ENCODE data around the gene UNC5C. TPM values are rescaled to one million over a fixed set of nuclear protein-coding genes. Genes with fewer than 3 reads are reported as not detected.

UNC5C gene
- total RNA-seq, 1 experiment from 2014 or later: 0.50 TPM

- in situ Hi-C loops (cut with HindIII; ENCODE audit: low pct_unique_long_range_greater_than_20kb, low sequenced_read_pairs): no loop called here
- DNase-seq (ENCODE audit: low read depth, low spot score): no peak
These were observed 108.9 kb downstream of the UNC5C start for GRCh38 chr4:95439896-95440295.

GRCh38 chr4:95439071-95439470, 109.7 kb downstream of the UNC5C start:
- DNase-seq (ENCODE audit: low read depth, low spot score): no peak
- in situ Hi-C loops (cut with HindIII; ENCODE audit: low pct_unique_long_range_greater_than_20kb, low sequenced_read_pairs): no loop called here

GRCh38 chr4:95432466-95432865, 116.3 kb downstream of the UNC5C start:
- in situ Hi-C loops (cut with HindIII; ENCODE audit: low pct_unique_long_range_greater_than_20kb, low sequenced_read_pairs): no loop called here
- DNase-seq (ENCODE audit: low read depth, low spot score): no peak

DNA sequence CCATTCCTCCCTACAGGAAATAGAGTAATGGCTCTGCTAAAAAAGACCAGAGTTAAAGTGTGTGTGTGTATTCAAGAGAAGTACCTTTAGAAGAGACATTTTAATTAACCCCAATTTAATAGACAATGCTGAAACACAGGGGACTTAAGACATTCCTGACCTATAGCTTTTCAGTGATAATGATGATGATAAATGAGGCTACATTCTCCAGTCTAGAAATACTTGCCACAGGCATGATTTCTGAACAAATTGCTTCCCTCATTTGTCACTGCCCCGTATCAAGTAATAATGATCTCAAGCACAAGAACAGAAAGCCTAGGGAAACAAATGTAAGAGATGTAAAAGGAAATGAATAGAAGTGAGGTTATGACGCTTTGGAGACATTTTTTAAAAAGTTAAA, 117.1 kb downstream of the UNC5C start:
- in situ Hi-C loops (cut with HindIII; ENCODE audit: low pct_unique_long_range_greater_than_20kb, low sequenced_read_pairs): no loop called here
- DNase-seq (ENCODE audit: low read depth, low spot score): no peak

DNA sequence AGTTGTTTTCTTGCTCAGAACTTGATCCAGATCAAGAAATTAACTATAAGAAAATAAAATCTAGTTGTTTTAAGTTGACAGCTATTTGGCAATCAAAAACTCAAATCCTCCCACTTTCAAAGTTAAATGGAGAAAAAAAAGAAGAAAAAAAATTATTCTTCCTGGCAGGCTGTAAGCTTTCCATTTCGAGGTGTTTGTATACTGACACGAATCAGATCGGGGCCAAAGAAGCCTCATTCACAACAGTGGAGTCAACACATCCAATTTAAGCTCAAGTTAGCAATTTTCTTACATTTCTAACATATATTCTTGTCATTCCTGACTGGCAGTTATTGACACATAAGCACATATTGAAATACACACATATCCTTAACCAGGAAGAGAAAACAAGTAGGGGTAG, 119.4 kb downstream of the UNC5C start:
- in situ Hi-C loops (cut with HindIII; ENCODE audit: low pct_unique_long_range_greater_than_20kb, low sequenced_read_pairs): no loop called here
- no peak for DNase-seq (ENCODE audit: low read depth, low spot score)

GRCh38 chr4:95428291-95429070, 120.3 kb downstream of the UNC5C start:
- peak; percentile 86 for DNase-seq (ENCODE audit: low read depth, low spot score)
- in situ Hi-C loops (cut with HindIII; ENCODE audit: low pct_unique_long_range_greater_than_20kb, low sequenced_read_pairs): no loop called here

GRCh38 chr4:95426455-95426854, 122.3 kb downstream of the UNC5C start:
- in situ Hi-C loops (cut with HindIII; ENCODE audit: low pct_unique_long_range_greater_than_20kb, low sequenced_read_pairs): no loop called here
- no peak for DNase-seq (ENCODE audit: low read depth, low spot score)

- DNase-seq (ENCODE audit: low read depth, low spot score): no peak
- in situ Hi-C loops (cut with HindIII; ENCODE audit: low pct_unique_long_range_greater_than_20kb, low sequenced_read_pairs): no loop called here
These were observed 126.3 kb downstream of the UNC5C start for GRCh38 chr4:95422436-95422835.

- in situ Hi-C loops (cut with HindIII; ENCODE audit: low pct_unique_long_range_greater_than_20kb, low sequenced_read_pairs): no loop called here
- no peak for DNase-seq (ENCODE audit: low read depth, low spot score)
These were observed 126.9 kb downstream of the UNC5C start for GRCh38 chr4:95421869-95422268.

- in situ Hi-C loops (cut with HindIII; ENCODE audit: low pct_unique_long_range_greater_than_20kb, low sequenced_read_pairs): no loop called here
- no peak for DNase-seq (ENCODE audit: low read depth, low spot score)
These were observed 131.2 kb downstream of the UNC5C start for GRCh38 chr4:95417531-95417930.

GRCh38 chr4:95415346-95415771, 133.4 kb downstream of the UNC5C start:
- in situ Hi-C loops (cut with HindIII; ENCODE audit: low pct_unique_long_range_greater_than_20kb, low sequenced_read_pairs): no loop called here
- DNase-seq (ENCODE audit: low read depth, low spot score): no peak

DNA sequence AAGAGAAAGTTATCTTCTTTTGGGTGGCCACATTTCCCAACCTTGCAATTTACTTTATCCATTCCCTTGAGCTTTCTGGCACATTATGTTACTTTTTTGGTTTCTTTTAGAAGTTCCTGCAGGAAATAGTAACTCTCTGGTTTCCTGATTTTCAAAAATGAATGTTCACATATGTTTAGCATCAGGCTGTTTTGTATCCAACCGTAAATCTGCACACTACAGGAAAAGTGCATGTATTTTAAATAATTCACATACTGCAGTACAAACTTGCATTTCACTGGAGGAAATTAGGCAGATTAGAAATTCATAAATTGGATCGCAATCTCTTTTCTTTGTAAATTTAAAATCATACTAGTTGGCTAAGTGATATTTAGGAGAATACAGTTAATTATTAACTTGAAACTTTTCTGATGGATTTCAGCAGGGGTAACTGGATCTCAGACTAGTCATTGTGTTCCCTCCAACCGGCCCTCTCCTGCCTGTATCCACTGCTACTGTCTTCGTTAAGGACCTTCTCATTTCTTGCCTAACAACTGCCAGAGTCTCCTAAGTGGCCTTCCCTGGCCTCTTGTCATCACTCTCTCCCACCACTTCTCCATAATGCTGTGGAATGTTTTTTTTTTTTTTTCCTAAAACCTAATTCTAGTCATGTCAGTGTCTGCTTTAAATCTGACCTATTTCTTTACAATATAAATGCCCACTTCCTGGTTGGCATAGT, 137.2 kb downstream of the UNC5C start:
- in situ Hi-C loops (cut with HindIII; ENCODE audit: low pct_unique_long_range_greater_than_20kb, low sequenced_read_pairs): no loop called here
- no peak for DNase-seq (ENCODE audit: low read depth, low spot score)

DNA sequence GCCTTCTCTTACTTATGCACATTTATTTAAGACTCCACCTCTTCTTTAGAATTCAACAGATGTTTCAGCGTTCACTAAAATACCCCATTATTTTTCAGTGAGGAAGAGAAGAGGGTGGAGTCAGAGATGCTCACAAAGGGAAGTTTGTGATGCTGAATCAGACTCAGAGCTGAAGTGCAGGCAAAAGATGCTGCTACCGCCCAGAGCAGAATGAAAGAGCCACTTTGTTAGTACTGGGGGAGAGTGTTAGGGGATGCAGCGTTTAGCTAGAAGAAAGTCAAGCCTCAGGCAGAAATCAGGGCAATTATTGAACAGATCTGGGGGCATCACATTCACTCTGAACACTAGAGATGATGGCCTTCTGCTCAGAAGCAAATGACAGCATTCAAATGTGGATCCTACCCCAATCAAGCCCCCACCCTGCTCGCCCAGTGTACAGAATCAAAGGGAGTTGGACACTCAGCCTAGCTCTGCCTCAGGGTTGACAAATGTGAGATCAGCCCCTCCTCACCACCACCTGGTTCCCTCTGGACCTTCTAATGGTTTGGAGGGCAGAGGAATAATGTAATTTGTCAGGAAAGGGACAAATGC, 138.3 kb downstream of the UNC5C start:
- peak; percentile 65 for DNase-seq (ENCODE audit: low read depth, low spot score)
- in situ Hi-C loops (cut with HindIII; ENCODE audit: low pct_unique_long_range_greater_than_20kb, low sequenced_read_pairs): no loop called here

DNA sequence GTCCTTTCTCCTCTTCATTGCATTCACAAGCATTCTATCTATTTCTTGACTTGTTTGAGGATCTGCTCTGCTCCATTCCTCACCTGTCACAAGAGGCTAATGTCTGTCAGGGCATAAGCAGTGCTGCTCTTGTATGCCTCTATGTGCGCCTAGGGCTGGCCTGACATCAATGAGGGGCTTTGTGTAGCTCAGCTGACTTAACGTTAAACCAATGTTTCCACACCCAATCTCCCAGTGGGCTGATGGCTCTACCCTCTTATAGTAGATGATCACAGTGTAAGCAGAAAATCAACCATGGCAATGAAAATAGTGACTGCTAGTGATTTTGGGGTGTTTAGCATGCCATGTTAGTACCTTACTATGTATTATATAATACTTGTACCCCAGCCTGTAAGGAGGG, 139.0 kb downstream of the UNC5C start:
- DNase-seq (ENCODE audit: low read depth, low spot score): peak; percentile 77
- in situ Hi-C loops (cut with HindIII; ENCODE audit: low pct_unique_long_range_greater_than_20kb, low sequenced_read_pairs): no loop called here

DNA sequence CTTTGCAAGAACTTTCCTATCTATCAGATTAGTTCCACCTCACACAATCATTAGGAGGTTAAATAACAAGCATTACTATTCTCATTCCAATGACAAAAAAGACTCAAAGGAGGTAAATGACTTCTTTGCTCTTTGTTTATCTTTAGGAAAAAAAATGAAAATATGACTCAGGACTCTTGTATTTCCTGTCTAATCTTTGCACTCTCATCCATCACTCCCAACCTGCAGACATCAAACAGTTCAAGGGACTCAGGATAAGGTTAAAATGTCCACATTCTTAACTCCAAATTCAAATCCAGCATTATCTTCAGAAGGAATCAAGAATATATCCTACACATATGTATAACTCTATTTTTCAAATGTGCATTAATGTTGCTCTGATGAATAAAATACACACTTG, 139.6 kb downstream of the UNC5C start:
- in situ Hi-C loops (cut with HindIII; ENCODE audit: low pct_unique_long_range_greater_than_20kb, low sequenced_read_pairs): no loop called here
- no peak for DNase-seq (ENCODE audit: low read depth, low spot score)

- in situ Hi-C loops (cut with HindIII; ENCODE audit: low pct_unique_long_range_greater_than_20kb, low sequenced_read_pairs): no loop called here
- DNase-seq (ENCODE audit: low read depth, low spot score): peak; percentile 18
These were observed 146.5 kb downstream of the UNC5C start for GRCh38 chr4:95402299-95402698.

DNA sequence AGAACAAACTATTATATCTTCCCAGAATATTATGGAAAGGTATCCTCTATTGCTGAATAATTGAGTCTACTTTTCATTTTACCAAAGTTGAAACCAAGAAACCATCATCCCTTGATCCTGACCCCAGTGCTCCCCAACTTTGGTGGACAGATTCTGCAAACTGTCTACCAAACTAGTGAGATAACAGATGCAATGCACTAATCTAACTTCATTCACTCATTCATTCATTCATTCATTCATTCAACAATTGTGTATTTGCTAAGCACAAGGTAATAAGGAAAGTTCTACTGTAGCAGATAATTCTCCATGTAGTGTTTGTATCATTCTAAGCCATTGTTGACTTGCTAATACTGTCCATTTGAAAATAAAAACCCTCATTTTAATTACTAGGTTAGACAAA, 150.6 kb downstream of the UNC5C start:
- no peak for DNase-seq (ENCODE audit: low read depth, low spot score)
- in situ Hi-C loops (cut with HindIII; ENCODE audit: low pct_unique_long_range_greater_than_20kb, low sequenced_read_pairs): no loop called here

DNA sequence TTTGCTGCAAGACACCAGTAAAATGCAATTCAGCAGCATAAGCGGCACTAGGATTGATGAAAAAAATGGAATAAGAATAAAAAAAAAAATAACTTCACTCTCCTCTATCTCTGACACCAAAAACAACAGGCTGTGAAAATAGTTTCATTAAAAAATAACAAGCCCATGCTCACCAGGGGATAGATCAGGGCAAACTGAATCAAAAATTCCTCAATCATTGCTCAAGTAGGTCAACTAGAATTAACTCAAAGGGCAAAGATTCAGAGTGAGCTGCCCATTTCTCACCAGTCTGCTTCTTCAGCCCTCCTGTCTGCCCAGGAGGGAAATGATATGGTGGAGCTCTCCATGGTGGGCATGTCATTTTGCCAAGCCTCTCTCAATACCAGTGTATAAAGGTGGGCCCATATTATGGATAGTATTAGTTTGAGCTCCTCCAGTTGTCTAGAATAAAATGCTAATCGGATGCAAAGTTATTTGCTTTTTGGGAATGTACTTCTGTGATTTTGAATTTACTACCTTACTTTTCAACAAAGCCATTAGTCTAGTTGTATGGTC, 153.9 kb downstream of the UNC5C start:
- in situ Hi-C loops (cut with HindIII; ENCODE audit: low pct_unique_long_range_greater_than_20kb, low sequenced_read_pairs): no loop called here
- no peak for DNase-seq (ENCODE audit: low read depth, low spot score)

All from SK-MEL-5 (cell line).